AG04449 (cell line): ENCODE results near the gene PROM2.

Experiments
- CTCF ChIA-PET: fragments of 350-600 bp; formaldehyde crosslinking; extraction: SDS; loops from one replicate; lab custom pipeline; 2021; ENCODE audit warnings: antibody characterized with exemption; lab: Yijun Ruan, JAX
- POLR2A ChIA-PET: fragments of 400-600, 350-600 bp; formaldehyde crosslinking; extraction: SDS; loops from one replicate; lab custom pipeline; 2020; ENCODE audit warnings: antibody characterized with exemption, inconsistent platforms; lab: Yijun Ruan, JAX
- DNase-seq: peaks from one replicate; pipeline ENCODE4 v3.0.0-alpha.2; 2010; ENCODE audit warnings: low read depth, low spot score
- H3K4me3 ChIP-seq: 2 replicates; pipeline ENCODE4 v1.5.1; 2011; ENCODE audit warnings: low read depth, mild to moderate bottlenecking, control low read depth, low read length
- CTCF ChIP-seq: IDR thresholded peaks from one replicate; pipeline ENCODE4 v1.5.1; 2011; ENCODE audit warnings: mild to moderate bottlenecking, moderate library complexity, low read length, control low read depth, inconsistent platforms; ENCODE audit not compliant: insufficient read depth; ENCODE audit errors: missing control alignments

The PROM2 gene

DNA sequence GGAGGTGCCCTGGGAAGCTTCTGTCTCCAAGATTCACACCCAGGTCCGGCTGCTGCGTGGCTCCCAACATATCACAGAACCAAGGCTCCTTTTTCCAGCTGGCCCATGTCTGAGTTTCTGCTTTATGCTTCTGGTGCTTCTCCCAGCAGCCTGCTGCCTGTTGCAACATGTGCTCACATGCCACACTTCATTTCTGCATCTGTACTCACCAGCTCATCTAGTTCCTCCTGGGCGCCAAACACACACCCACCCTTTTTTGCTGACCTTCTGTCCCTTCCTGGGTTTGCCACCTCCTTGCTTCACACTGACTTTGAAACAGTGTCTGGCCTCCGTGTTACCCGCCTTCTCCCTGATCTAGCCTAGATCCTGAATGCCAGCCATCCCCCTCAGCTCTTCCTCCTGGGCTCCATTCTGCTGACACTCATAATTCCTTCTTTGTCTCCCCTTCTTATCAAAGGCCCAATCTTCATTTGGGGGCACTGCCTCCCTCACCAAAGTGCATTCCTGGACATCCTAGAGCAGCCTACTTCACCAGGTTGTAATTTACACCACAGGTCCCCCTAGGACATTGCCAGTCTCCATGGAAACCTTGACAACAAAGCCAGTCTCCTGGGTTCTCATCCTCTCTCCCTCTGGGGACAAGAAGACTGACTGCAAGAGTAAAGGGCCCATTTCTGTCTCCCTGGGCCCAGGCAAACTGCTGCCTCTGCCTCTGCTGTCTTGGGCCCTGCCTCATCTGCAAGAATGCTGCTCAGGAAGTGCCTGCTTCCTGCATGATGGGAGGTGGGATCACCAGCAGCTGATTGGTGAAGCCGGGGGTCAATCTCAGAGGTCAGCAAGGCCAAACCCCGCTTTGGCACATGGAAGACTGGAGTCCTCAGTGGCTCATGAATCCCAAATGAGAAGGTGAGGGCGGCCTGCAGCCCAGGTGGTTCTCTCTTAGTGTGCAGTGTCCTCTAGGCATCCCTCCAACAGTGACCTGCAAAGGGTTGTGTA, 13.9 kb upstream of the PROM2 start:
- TF ChIP-seq CTCF, result no peak
- no peak overlapping the region for H3K4me3 ChIP-seq
- CTCF ChIA-PET, result no interaction called here
- DNase-seq, result no peak
- POLR2A ChIA-PET, result no interaction called here

- POLR2A ChIA-PET, result no interaction called here
- H3K4me3 ChIP-seq, result no peak overlapping the region
- DNase-seq, result no peak
- no peak for TF ChIP-seq CTCF
- CTCF ChIA-PET, result no interaction called here
These were observed 12.6 kb upstream of the PROM2 start for GRCh38 chr2:95261602-95262001.

DNA sequence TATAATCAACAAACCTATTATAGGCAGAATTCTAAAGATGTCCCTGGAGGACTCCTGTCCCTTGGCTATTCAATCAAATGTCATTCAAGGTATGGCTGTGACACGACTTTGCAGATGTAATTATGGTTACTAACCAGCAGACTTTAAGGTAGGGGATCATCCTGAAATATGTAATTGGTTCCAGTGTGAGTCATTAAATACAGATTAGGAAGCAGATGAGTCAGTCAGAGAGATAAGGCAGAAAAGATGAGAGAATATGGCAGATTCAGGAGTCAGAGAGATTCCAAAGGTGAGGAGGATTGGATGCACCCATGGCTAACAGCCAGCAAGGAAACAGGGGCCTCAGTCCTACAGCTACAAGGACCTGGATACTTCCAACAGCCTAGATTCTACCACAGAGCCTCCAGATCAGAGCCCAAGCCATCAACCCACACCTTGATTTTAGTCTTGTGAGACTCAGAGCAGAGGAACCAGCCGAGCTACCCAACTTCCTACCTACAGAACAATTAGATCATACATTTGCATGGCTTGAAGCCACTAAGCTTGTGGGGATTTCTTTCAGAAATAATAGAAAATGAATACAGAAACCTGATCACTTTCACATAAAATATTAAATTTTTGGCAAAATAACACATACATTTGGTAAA, 11.2 kb upstream of the PROM2 start:
- no peak overlapping the region for H3K4me3 ChIP-seq
- ChIA-PET CTCF (no interaction called here), POLR2A (no interaction called here)
- TF ChIP-seq CTCF, result no peak
- DNase-seq, result no peak

GRCh38 chr2:95264624-95265023, 9.6 kb upstream of the PROM2 start:
- no peak overlapping the region for H3K4me3 ChIP-seq
- CTCF ChIA-PET, result no interaction called here
- no peak for DNase-seq
- POLR2A ChIA-PET, result no interaction called here
- no peak for TF ChIP-seq CTCF

GRCh38 chr2:95265182-95265581, 9.1 kb upstream of the PROM2 start:
- ChIA-PET CTCF (interaction anchor here (0.8 kb wide), 1 partner anchor 80 kb away, joined by 3 read pairs; no protein-coding TSS in a partner anchor), POLR2A (no interaction called here)
- H3K4me3 ChIP-seq, result no peak overlapping the region
- TF ChIP-seq CTCF, result no peak
- DNase-seq, result no peak

GRCh38 chr2:95266781-95267430, 7.3 kb upstream of the PROM2 start:
- ChIA-PET CTCF (no interaction called here), POLR2A (no interaction called here)
- DNase-seq, result no peak
- H3K4me3 ChIP-seq, result no peak overlapping the region
- TF ChIP-seq CTCF, result no peak
